Fibroblast of skin of left quadriceps (primary cell): ENCODE measurements around the gene ORM1.
"Not testable (repeated sequence)": the region's sequence is repeated elsewhere in the genome, so short reads cannot be mapped to it uniquely, and the experiment has no call there.

Experiments
- DNase-seq, 2 experiments: peaks; one replicate each; pipeline ENCODE4 v3.0.0-alpha.2; 2013; ENCODE audit warnings: low read depth in 2 of 2

The ORM1 gene

GRCh38 chr9:114323849-114324248 lies 951 bp downstream of the ORM1 start:
- not testable (repeated sequence) for DNase-seq

- DNase-seq: no peak
Measured at GRCh38 chr9:114324492-114324891, 1.6 kb downstream of the ORM1 start.

- DNase-seq: not testable (repeated sequence)
Measured at GRCh38 chr9:114324965-114325364, 2.1 kb downstream of the ORM1 start.

- DNase-seq: not testable (repeated sequence)
Measured at GRCh38 chr9:114325684-114326254, 2.9 kb downstream of the ORM1 start.

- no peak for DNase-seq
Measured at GRCh38 chr9:114327749-114328148, 4.9 kb downstream of the ORM1 start.

GRCh38 chr9:114328357-114328820 lies 5.5 kb downstream of the ORM1 start:
- not testable (repeated sequence) for DNase-seq

- DNase-seq: not testable (repeated sequence)
Measured at GRCh38 chr9:114328937-114329624, 6.2 kb downstream of the ORM1 start.

- DNase-seq: not testable (repeated sequence)
Measured at GRCh38 chr9:114329625-114330022, 6.7 kb downstream of the ORM1 start, which contains the start of gene ORM2. ORM2 (plus strand) TSS chr9:114329869; CDS start chr9:114329905, 36 bp downstream.

- DNase-seq: no peak
Measured at GRCh38 chr9:114330636-114331035, 7.7 kb downstream of the ORM1 start.

- not testable (repeated sequence) for DNase-seq
Measured at GRCh38 chr9:114331229-114332195, 8.6 kb downstream of the ORM1 start.

- DNase-seq: not testable (repeated sequence)
Measured at GRCh38 chr9:114332474-114333040, 9.7 kb downstream of the ORM1 start.

- DNase-seq: not testable (repeated sequence)
Measured at GRCh38 chr9:114333718-114334117, 10.8 kb downstream of the ORM1 start.

- no peak for DNase-seq
Measured at GRCh38 chr9:114334490-114334889, 11.6 kb downstream of the ORM1 start.

GRCh38 chr9:114335745-114336144 lies 12.8 kb downstream of the ORM1 start:
- DNase-seq: no peak

- DNase-seq: no peak
Measured at GRCh38 chr9:114336157-114336556, 13.3 kb downstream of the ORM1 start.

- no peak for DNase-seq
Measured at GRCh38 chr9:114336699-114337395, 13.9 kb downstream of the ORM1 start.

- no peak for DNase-seq
Measured at GRCh38 chr9:114338187-114338586, 15.3 kb downstream of the ORM1 start.

GRCh38 chr9:114339130-114339908 lies 16.4 kb downstream of the ORM1 start:
- DNase-seq: no peak

GRCh38 chr9:114341152-114341830 lies 18.4 kb downstream of the ORM1 start:
- DNase-seq: no peak

GRCh38 chr9:114341991-114342390 lies 19.1 kb downstream of the ORM1 start:
- no peak for DNase-seq
